ENCODE data around the gene MALL.
"Not testable (repeated sequence)": the region's sequence is repeated elsewhere in the genome, so short reads cannot be mapped to it uniquely, and the experiment has no call there.

The MALL gene

GRCh38 chr2:110120171-110121051 is 4.8 kb upstream of the MALL start:
- DNase-seq: no peak

GRCh38 chr2:110116033-110116710 is 550 bp upstream of the MALL start:
- DNase-seq: no peak

- no peak for DNase-seq
Observed at GRCh38 chr2:110114831-110115255, 779 bp downstream of the MALL start.

GRCh38 chr2:110113961-110114591 is 1.5 kb downstream of the MALL start:
- no peak for DNase-seq

GRCh38 chr2:110108291-110108690 is 7.3 kb downstream of the MALL start:
- not testable (repeated sequence) for DNase-seq

- no peak for DNase-seq
Observed at GRCh38 chr2:110107092-110108079, 8.2 kb downstream of the MALL start.

- DNase-seq: no peak
Observed at GRCh38 chr2:110106642-110107041, 9.0 kb downstream of the MALL start.

- DNase-seq: no peak
Observed at GRCh38 chr2:110105608-110106467, 9.8 kb downstream of the MALL start.

GRCh38 chr2:110105183-110105582 is 10.4 kb downstream of the MALL start:
- DNase-seq: no peak

GRCh38 chr2:110104025-110104771 is 11.4 kb downstream of the MALL start:
- no peak for DNase-seq

GRCh38 chr2:110103061-110103961 is 12.3 kb downstream of the MALL start:
- DNase-seq: no peak

GRCh38 chr2:110101901-110102803 is 13.5 kb downstream of the MALL start:
- DNase-seq: no peak

GRCh38 chr2:110101280-110101844 is 14.3 kb downstream of the MALL start:
- peak; percentile 7 to 31 for DNase-seq

GRCh38 chr2:110100880-110101279 is 14.7 kb downstream of the MALL start:
- DNase-seq: not testable (repeated sequence)

GRCh38 chr2:110100480-110100879 is 15.1 kb downstream of the MALL start:
- no peak for DNase-seq

- no peak for DNase-seq
Observed at GRCh38 chr2:110099471-110100225, 16.0 kb downstream of the MALL start.

- DNase-seq: no peak
Observed at GRCh38 chr2:110099038-110099425, 16.6 kb downstream of the MALL start.
